Measurements from ENCODE around the gene CDX1. TPM values are rescaled to one million over a fixed set of nuclear protein-coding genes. Genes with fewer than 3 reads are reported as not detected.
A peak's percentile ranks its signal among the peaks of the same experiment; 100 is the strongest.

CDX1 gene
- total and polyA plus RNA-seq, 9 donors, result 0.12 to 6.0 (median 0.32) TPM

GRCh38 chr5:150173161-150173560 is 6.6 kb downstream of the CDX1 start:
- Histone ChIP-seq H3K9me3 (replicated peaks; ENCODE audit: control insufficient read depth, low read depth, low read length) (no peaks in the 10 kb centered on the region), H3K36me3 (ENCODE audit: control insufficient read depth, insufficient read depth, low read length) (no peaks in the 10 kb centered on the region), H3K4me3 (ENCODE audit: low read length) (no peak overlapping the region), H3K27ac (ENCODE audit: low read length) (no peak overlapping the region), H3K27me3 (ENCODE audit: control insufficient read depth, insufficient read depth, low read length) (peaks cover 24% of the 10 kb centered on the region), H3K4me1 (ENCODE audit: control insufficient read depth, insufficient read depth, low read length) (peaks cover 38% of the 10 kb centered on the region)
- DNase-seq, result no peak
- WGBS (ENCODE audit: insufficient coverage), result 73% methylated on average over 1 of the region's 3 CpGs

- H3K4me3 ChIP-seq (ENCODE audit: low read length), result no peak overlapping the region
- no peaks in the 10 kb centered on the region for H3K9me3 ChIP-seq (replicated peaks; ENCODE audit: control insufficient read depth, low read depth, low read length)
- no peak for DNase-seq
- peaks cover 16% of the 10 kb centered on the region for H3K27me3 ChIP-seq (ENCODE audit: control insufficient read depth, insufficient read depth, low read length)
- WGBS (ENCODE audit: insufficient coverage), result 67% methylated on average over 6 of the region's 6 CpGs
- H3K36me3 ChIP-seq (ENCODE audit: control insufficient read depth, insufficient read depth, low read length), result no peaks in the 10 kb centered on the region
- peaks cover 38% of the 10 kb centered on the region for H3K4me1 ChIP-seq (ENCODE audit: control insufficient read depth, insufficient read depth, low read length)
- H3K27ac ChIP-seq (ENCODE audit: low read length), result no peak overlapping the region
Measured at GRCh38 chr5:150174285-150174684, 7.7 kb downstream of the CDX1 start.

GRCh38 chr5:150175076-150175475 is 8.5 kb downstream of the CDX1 start:
- peaks cover 8% of the 10 kb centered on the region for H3K27me3 ChIP-seq (ENCODE audit: control insufficient read depth, insufficient read depth, low read length)
- H3K27ac ChIP-seq (ENCODE audit: low read length), result no peak overlapping the region
- no CpG with 5 or more reads among the region's 1 CpG for WGBS (ENCODE audit: insufficient coverage)
- no peaks in the 10 kb centered on the region for H3K9me3 ChIP-seq (replicated peaks; ENCODE audit: control insufficient read depth, low read depth, low read length)
- H3K4me3 ChIP-seq (ENCODE audit: low read length), result no peak overlapping the region
- H3K4me1 ChIP-seq (ENCODE audit: control insufficient read depth, insufficient read depth, low read length), result peaks cover 45% of the 10 kb centered on the region
- no peaks in the 10 kb centered on the region for H3K36me3 ChIP-seq (ENCODE audit: control insufficient read depth, insufficient read depth, low read length)
- no peak for DNase-seq

DNA sequence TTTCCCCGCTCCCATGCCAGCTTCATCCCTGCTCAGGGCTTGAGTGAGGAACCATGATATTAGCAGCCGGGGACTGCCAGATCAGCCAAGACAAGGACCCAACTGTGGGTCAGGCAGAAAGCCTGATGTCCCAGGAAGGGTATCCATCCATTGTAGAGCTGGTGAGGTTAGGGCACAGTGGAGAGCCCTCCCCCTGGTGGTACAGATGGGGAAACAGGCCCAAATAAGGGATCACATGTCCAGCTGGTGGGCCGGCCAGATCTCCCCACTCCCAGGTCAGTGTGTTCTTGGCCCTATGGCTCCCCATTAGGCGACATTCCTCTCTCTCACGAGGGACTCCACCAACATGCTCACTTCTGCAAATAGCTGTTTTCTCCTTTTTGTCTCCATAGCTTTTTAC is 9.0 kb downstream of the CDX1 start:
- 69% methylated on average over 5 of the region's 5 CpGs for WGBS (ENCODE audit: insufficient coverage)
- H3K27ac ChIP-seq (ENCODE audit: low read length), result no peak overlapping the region

GRCh38 chr5:150176745-150177477 is 10.3 kb downstream of the CDX1 start:
- Histone ChIP-seq H3K27me3 (ENCODE audit: control insufficient read depth, insufficient read depth, low read length) (no peaks in the 10 kb centered on the region), H3K9me3 (replicated peaks; ENCODE audit: control insufficient read depth, low read depth, low read length) (no peaks in the 10 kb centered on the region), H3K36me3 (ENCODE audit: control insufficient read depth, insufficient read depth, low read length) (no peaks in the 10 kb centered on the region), H3K4me3 (ENCODE audit: low read length) (no peak overlapping the region), H3K27ac (ENCODE audit: low read length) (no peak overlapping the region), H3K4me1 (ENCODE audit: control insufficient read depth, insufficient read depth, low read length) (peaks cover 64% of the 10 kb centered on the region)
- WGBS (ENCODE audit: insufficient coverage), result 54% methylated on average over 3 of the region's 8 CpGs
- DNase-seq, result no peak

More for the DNA sequence above, 9.0 kb downstream of the CDX1 start:
- Histone ChIP-seq H3K4me1 (ENCODE audit: control insufficient read depth, insufficient read depth, low read length) (peaks cover 50% of the 10 kb centered on the region), H3K36me3 (ENCODE audit: control insufficient read depth, insufficient read depth, low read length) (no peaks in the 10 kb centered on the region), H3K4me3 (ENCODE audit: low read length) (no peak overlapping the region), H3K27me3 (ENCODE audit: control insufficient read depth, insufficient read depth, low read length) (peaks cover 4% of the 10 kb centered on the region), H3K9me3 (replicated peaks; ENCODE audit: control insufficient read depth, low read depth, low read length) (no peaks in the 10 kb centered on the region)
- DNase-seq, result no peak

- no CpG with 5 or more reads among the region's 4 CpGs for WGBS (ENCODE audit: insufficient coverage)
- Histone ChIP-seq H3K4me3 (ENCODE audit: low read length) (no peak overlapping the region), H3K4me1 (ENCODE audit: control insufficient read depth, insufficient read depth, low read length) (peaks cover 63% of the 10 kb centered on the region)
Measured at GRCh38 chr5:150177721-150178120, 11.1 kb downstream of the CDX1 start.

DNA sequence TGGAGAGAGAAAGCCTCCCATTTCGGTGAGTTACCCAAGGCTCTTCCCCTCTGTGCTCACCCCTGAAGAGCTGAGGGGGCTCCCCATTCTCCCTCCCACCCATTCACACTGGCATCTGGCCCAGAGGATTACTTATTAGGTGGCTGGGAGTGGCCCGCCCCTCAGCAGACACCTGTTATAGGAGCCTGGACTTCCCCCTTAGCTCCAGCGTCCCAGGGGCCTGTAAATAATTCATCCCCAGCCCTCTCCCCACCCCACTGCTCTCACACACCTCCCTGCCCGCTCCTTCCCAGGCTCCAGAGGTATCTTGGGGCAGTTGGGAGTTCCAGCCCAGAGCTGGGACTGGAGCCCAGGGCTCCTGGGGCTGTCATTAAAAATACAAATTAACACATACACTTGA is 11.7 kb downstream of the CDX1 start:
- no peak overlapping the region for H3K4me3 ChIP-seq (ENCODE audit: low read length)
- no CpG with 5 or more reads among the region's 4 CpGs for WGBS (ENCODE audit: insufficient coverage)
- H3K27ac ChIP-seq (ENCODE audit: low read length), result no peak overlapping the region
- no peaks in the 10 kb centered on the region for H3K9me3 ChIP-seq (replicated peaks; ENCODE audit: control insufficient read depth, low read depth, low read length)
- no peaks in the 10 kb centered on the region for H3K36me3 ChIP-seq (ENCODE audit: control insufficient read depth, insufficient read depth, low read length)
- no peak for DNase-seq
- H3K4me1 ChIP-seq (ENCODE audit: control insufficient read depth, insufficient read depth, low read length), result peaks cover 63% of the 10 kb centered on the region
- H3K27me3 ChIP-seq (ENCODE audit: control insufficient read depth, insufficient read depth, low read length), result no peaks in the 10 kb centered on the region

More at GRCh38 chr5:150177721-150178120, 11.1 kb downstream of the CDX1 start:
- H3K27ac ChIP-seq (ENCODE audit: low read length), result no peak overlapping the region
- no peaks in the 10 kb centered on the region for H3K36me3 ChIP-seq (ENCODE audit: control insufficient read depth, insufficient read depth, low read length)
- DNase-seq, result no peak
- H3K9me3 ChIP-seq (replicated peaks; ENCODE audit: control insufficient read depth, low read depth, low read length), result no peaks in the 10 kb centered on the region
- H3K27me3 ChIP-seq (ENCODE audit: control insufficient read depth, insufficient read depth, low read length), result no peaks in the 10 kb centered on the region

- WGBS (ENCODE audit: insufficient coverage), result 70% methylated on average over 7 of the region's 7 CpGs
- Histone ChIP-seq H3K27ac (ENCODE audit: low read length) (no peak overlapping the region), H3K27me3 (ENCODE audit: control insufficient read depth, insufficient read depth, low read length) (no peaks in the 10 kb centered on the region), H3K36me3 (ENCODE audit: control insufficient read depth, insufficient read depth, low read length) (no peaks in the 10 kb centered on the region), H3K9me3 (replicated peaks; ENCODE audit: control insufficient read depth, low read depth, low read length) (no peaks in the 10 kb centered on the region), H3K4me1 (ENCODE audit: control insufficient read depth, insufficient read depth, low read length) (peaks cover 68% of the 10 kb centered on the region), H3K4me3 (ENCODE audit: low read length) (no peak overlapping the region)
- no peak for DNase-seq
Measured at GRCh38 chr5:150179019-150179620, 12.5 kb downstream of the CDX1 start.

- H3K9me3 ChIP-seq (replicated peaks; ENCODE audit: control insufficient read depth, low read depth, low read length), result no peaks in the 10 kb centered on the region
- H3K36me3 ChIP-seq (ENCODE audit: control insufficient read depth, insufficient read depth, low read length), result no peaks in the 10 kb centered on the region
- peak overlapping the region; percentile 94 for H3K27ac ChIP-seq (ENCODE audit: low read length)
- peaks cover 2% of the 10 kb centered on the region for H3K27me3 ChIP-seq (ENCODE audit: control insufficient read depth, insufficient read depth, low read length)
- DNase-seq, result peak; percentile 98
- H3K4me3 ChIP-seq (ENCODE audit: low read length), result no peak overlapping the region
- 11% methylated on average over 18 of the region's 18 CpGs for WGBS (ENCODE audit: insufficient coverage)
- H3K4me1 ChIP-seq (ENCODE audit: control insufficient read depth, insufficient read depth, low read length), result peaks cover 66% of the 10 kb centered on the region
Measured at GRCh38 chr5:150180241-150181026, 13.9 kb downstream of the CDX1 start.

GRCh38 chr5:150181027-150181426 is 14.4 kb downstream of the CDX1 start:
- no peaks in the 10 kb centered on the region for H3K36me3 ChIP-seq (ENCODE audit: control insufficient read depth, insufficient read depth, low read length)
- H3K4me1 ChIP-seq (ENCODE audit: control insufficient read depth, insufficient read depth, low read length), result peaks cover 60% of the 10 kb centered on the region
- WGBS (ENCODE audit: insufficient coverage), result 23% methylated on average over 4 of the region's 5 CpGs
- peak overlapping the region; percentile 94 for H3K27ac ChIP-seq (ENCODE audit: low read length)
- no peak for DNase-seq
- H3K4me3 ChIP-seq (ENCODE audit: low read length), result no peak overlapping the region
- no peaks in the 10 kb centered on the region for H3K9me3 ChIP-seq (replicated peaks; ENCODE audit: control insufficient read depth, low read depth, low read length)
- peaks cover 2% of the 10 kb centered on the region for H3K27me3 ChIP-seq (ENCODE audit: control insufficient read depth, insufficient read depth, low read length)

All from muscle of leg (tissue), 11 donors.